ENCODE measurements around the gene COL23A1. TPM values are rescaled to one million over a fixed set of nuclear protein-coding genes. Genes with fewer than 3 reads are reported as not detected.

Gene COL23A1
- total RNA-seq, 2 donors from 2014 or later, result 0.14 to 0.20 TPM

DNA sequence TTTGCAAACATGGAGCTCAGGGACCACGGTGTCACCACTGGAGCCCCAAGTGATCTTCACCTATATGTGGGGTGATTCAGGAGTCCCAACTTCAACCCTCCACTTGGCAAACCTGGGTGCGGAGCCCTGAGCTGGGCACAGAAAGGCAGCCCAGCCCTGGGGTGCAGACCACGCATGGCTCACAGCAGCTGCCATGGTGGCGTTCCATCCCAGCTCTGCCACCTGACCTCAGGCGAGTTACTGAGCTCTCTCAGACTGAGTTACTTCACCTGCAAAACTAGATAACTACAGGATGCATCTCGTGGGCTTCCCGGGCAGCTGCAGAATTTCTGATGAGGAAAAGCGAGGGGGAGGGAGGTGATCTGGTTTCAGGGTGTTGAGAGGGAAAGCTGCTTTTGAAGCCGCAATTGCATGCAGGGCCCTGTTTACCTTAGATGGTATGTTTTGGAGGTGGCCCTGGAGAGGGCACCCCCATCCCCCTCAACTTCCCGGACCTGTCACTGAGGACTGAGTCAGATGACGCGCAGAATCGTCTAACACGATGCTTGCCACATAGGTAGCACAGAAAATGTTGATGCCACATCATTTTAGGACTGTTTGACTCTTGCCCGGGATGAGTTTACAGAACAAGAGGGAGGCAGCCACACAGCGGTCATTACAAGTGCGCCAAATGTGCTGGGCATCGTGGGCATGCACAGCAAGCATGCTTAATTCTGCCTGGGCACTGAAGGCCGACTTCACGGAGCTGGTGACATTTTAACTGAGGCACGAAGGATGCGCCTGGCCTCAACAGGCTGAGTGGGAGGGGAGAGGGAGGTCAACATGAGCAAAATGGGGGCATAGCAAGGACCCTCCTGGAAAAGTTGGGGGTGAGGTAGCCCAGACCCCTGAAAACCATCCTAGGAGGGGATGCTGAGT lies 154.6 kb downstream of the COL23A1 start:
- Mint-ChIP-seq H3K36me3 (no peaks in the 10 kb centered on the region), H3K9me3 (no peaks in the 10 kb centered on the region), H3K27ac (no peak overlapping the region)
- ATAC-seq (no peak), DNase-seq (ENCODE audit: low spot score in 2 of 2) (peak in 1 of 2 donors; percentile 43)

GRCh38 chr5:178434851-178435250 lies 155.3 kb downstream of the COL23A1 start:
- H3K27ac Mint-ChIP-seq, result no peak overlapping the region
- H3K9me3 Mint-ChIP-seq, result no peaks in the 10 kb centered on the region
- ATAC-seq, result no peak
- H3K36me3 Mint-ChIP-seq, result no peaks in the 10 kb centered on the region
- peak in 1 of 2 donors; percentile 16 for DNase-seq (ENCODE audit: low spot score in 2 of 2)

- DNase-seq (ENCODE audit: low spot score in 2 of 2), result peak in 1 of 2 donors; percentile 39
- H3K9me3 Mint-ChIP-seq, result no peaks in the 10 kb centered on the region
- no peak for ATAC-seq
- no peak overlapping the region for H3K27ac Mint-ChIP-seq
- H3K36me3 Mint-ChIP-seq, result no peaks in the 10 kb centered on the region
These were observed 156.0 kb downstream of the COL23A1 start for GRCh38 chr5:178434016-178434761.

DNA sequence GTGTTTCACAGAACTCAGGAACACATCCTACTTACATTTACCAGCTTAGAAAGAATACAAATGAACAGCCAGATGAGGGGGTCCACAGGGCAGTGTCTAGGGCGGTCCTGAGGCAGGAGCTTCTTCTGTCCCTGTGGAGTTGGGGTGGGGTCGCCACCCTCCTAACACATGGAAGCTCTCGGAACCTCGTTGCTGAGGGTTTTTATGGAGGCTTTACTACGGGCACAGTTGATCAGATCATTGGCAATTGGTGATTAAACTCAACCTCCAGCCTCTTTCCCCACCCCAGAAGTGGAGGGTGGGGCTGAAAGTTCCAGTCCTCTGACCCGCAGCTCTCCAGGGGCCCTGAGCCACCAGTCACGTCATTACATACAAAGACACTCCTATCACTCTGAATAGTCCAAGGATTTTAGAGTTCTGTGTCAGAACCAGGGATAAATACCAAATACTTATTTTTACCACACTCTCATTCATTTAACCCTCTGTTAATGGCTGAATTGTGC lies 156.9 kb downstream of the COL23A1 start:
- no peaks in the 10 kb centered on the region for H3K36me3 Mint-ChIP-seq
- DNase-seq (ENCODE audit: low spot score in 2 of 2) (peak in 1 of 2 donors; percentile 21), ATAC-seq (no peak)
- H3K27ac Mint-ChIP-seq, result no peak overlapping the region
- H3K9me3 Mint-ChIP-seq, result no peaks in the 10 kb centered on the region

GRCh38 chr5:178432421-178433272 lies 157.5 kb downstream of the COL23A1 start:
- DNase-seq (ENCODE audit: low spot score in 2 of 2) (peak in 1 of 2 donors; percentile 14), ATAC-seq (no peak)
- no peaks in the 10 kb centered on the region for H3K36me3 Mint-ChIP-seq

GRCh38 chr5:178431782-178432165 lies 158.4 kb downstream of the COL23A1 start:
- no peak for ATAC-seq
- no peaks in the 10 kb centered on the region for H3K9me3 Mint-ChIP-seq
- no peak for DNase-seq (ENCODE audit: low spot score in 2 of 2)
- no peaks in the 10 kb centered on the region for H3K36me3 Mint-ChIP-seq
- no peak overlapping the region for H3K27ac Mint-ChIP-seq

More at GRCh38 chr5:178432421-178433272, 157.5 kb downstream of the COL23A1 start:
- H3K9me3 Mint-ChIP-seq, result no peaks in the 10 kb centered on the region
- H3K27ac Mint-ChIP-seq, result no peak overlapping the region

DNA sequence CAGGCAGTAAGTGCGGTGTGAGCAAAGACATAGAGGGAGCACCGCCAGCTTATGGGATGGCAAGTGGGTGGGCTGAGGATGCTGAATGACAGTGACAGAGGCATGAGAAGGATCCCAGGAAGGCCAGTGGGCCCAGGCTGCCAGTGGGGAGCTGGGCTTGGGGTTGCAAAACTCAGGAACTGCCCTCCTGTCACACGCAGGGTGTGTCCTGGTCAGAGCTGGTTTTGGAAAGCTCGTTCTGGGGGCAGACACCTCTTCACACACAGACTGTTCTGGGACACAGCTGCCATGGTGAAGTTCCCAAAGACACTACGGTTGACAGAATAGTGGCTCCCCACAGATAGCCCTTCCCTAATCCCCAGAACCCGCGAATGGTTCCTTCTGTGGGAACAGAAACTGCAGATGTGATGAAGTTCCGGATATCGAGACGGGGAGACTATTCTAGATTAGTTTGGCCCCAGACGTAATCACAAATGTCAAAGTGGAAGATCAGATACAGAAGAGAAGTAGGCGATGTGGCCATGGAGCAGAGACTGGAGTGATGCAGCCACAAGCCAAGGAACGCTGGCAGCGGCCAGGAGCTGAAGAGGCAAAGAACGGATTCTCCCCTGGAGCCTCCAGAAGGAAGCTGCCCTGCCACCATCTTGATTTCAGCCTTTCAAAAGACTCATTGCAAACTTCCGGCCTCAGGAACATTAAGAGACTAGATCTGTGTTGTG lies 159.0 kb downstream of the COL23A1 start:
- ATAC-seq (no peak), DNase-seq (ENCODE audit: low spot score in 2 of 2) (peak in 1 of 2 donors; percentile 28)
- Mint-ChIP-seq H3K9me3 (no peaks in the 10 kb centered on the region), H3K36me3 (no peaks in the 10 kb centered on the region), H3K27ac (no peak overlapping the region)

- Mint-ChIP-seq H3K36me3 (no peaks in the 10 kb centered on the region), H3K9me3 (no peaks in the 10 kb centered on the region), H3K27ac (no peak overlapping the region)
- DNase-seq (ENCODE audit: low spot score in 2 of 2) (no peak), ATAC-seq (no peak)
These were observed 159.8 kb downstream of the COL23A1 start for GRCh38 chr5:178430186-178431062.

- Mint-ChIP-seq H3K9me3 (no peaks in the 10 kb centered on the region), H3K27ac (peak overlapping the region; percentile 7 to 17), H3K36me3 (no peaks in the 10 kb centered on the region)
- ATAC-seq (no peak), DNase-seq (ENCODE audit: low spot score in 2 of 2) (peak in 1 of 2 donors; percentile 16)
These were observed 160.6 kb downstream of the COL23A1 start for GRCh38 chr5:178429491-178430185.

GRCh38 chr5:178429156-178429468 lies 161.1 kb downstream of the COL23A1 start:
- peak in 1 of 2 donors; percentile 26 for DNase-seq (ENCODE audit: low spot score in 2 of 2)

DNA sequence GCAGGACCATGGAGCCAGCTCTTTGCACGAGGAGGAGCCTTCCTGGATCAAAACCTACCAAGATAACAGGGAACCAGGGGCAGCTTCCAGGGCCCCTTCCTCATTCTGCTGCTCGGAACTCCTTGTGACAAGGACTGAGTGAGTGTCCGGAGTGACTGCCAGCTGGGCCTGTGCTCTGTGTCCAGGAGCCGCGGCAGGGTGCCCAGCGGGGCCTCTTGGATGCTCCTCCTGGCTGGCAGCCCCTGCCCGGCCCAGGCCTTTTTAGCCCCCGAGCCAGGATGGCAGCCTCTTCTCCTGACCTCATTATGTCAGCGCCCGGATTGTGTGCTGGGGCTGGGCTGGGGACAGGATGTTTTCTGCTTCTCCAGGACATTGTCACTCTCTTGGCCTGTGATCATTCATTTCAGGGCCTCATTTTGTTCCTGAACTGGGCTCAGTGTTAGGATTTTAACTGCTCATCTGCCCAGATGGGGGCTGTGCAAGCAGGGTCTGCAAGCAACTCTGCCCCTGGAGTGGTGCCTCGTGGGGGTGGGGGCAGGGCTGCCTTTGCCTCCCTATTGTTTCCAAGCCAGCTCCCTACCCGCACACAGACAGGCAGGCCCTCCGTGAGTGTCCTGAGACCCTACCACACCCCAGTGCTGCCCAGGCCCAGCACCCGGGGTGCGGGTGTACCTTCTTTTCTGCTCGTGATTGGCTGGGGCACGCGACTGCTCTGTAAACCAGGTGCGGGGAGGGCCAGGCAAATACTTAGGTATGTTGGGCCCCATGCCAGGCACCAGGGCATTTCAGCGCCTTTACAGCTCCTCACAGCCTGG lies 161.6 kb downstream of the COL23A1 start:
- peak in 1 of 2 donors; percentile 38 for DNase-seq (ENCODE audit: low spot score in 2 of 2)
- no peak for ATAC-seq
- H3K36me3 Mint-ChIP-seq, result no peaks in the 10 kb centered on the region
- H3K9me3 Mint-ChIP-seq, result no peaks in the 10 kb centered on the region
- H3K27ac Mint-ChIP-seq, result no peak overlapping the region

More at GRCh38 chr5:178429156-178429468, 161.1 kb downstream of the COL23A1 start:
- no peak for ATAC-seq
- Mint-ChIP-seq H3K36me3 (no peaks in the 10 kb centered on the region), H3K9me3 (no peaks in the 10 kb centered on the region), H3K27ac (no peak overlapping the region)

GRCh38 chr5:178427576-178428197 lies 162.5 kb downstream of the COL23A1 start:
- Mint-ChIP-seq H3K9me3 (no peaks in the 10 kb centered on the region), H3K27ac (no peak overlapping the region), H3K36me3 (no peaks in the 10 kb centered on the region)
- DNase-seq (ENCODE audit: low spot score in 2 of 2) (no peak), ATAC-seq (no peak)

DNA sequence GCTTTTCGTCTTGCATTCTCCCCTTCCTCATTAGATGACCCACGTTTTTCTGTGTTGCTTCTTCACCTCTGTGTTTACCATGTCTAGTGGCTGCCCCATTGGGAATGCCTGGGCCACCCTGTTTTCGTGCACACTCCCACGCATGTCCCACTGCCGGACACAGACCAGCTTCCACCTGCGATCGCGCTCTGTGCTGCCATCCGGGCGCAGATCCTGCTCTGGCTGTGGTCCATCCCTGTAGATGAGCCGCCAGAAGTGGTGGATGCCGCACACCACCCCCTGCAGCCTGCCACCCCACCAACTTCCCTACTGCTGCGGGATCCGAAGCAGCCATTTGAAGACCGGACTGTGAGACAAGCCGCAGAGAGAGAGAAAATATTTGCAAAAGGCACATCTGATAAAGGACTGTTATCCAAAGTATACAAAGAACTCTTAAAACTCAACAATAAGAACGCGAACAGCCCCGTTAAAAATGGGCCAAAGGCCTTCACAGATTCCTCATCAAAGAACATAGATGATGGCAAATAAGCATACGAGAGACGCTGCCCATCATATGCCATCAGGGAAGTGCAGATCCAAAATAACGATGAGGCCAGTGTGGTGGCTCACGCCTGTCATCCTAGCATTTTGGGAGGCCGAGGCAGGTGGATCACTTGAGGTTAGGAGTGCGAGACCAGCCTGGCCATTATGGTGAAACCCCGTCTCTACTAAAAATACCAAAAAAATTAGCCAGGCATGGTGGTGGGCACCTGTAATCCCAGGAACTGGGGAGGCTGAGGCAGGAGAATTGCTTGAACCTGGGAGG lies 163.7 kb downstream of the COL23A1 start:
- DNase-seq (ENCODE audit: low spot score in 2 of 2), result peak in 1 of 2 donors; percentile 23
- H3K27ac Mint-ChIP-seq, result no peak overlapping the region
- H3K36me3 Mint-ChIP-seq, result no peaks in the 10 kb centered on the region
- no peak for ATAC-seq
- no peaks in the 10 kb centered on the region for H3K9me3 Mint-ChIP-seq

Measured in activated naive CD4-positive, alpha-beta T cell treated with anti-CD3 and anti-CD28 coated beads, Interleukin-2, amount 50 U/mL, for 72 hours (primary cell).